Vagina (tissue), 2 donors: ENCODE measurements around the gene MYO1D.

Source experiments
- POLR2A ChIP-seq, 2 donors: fragments of 450-650 bp; IDR thresholded peaks; one replicate each; pipeline ENCODE4 v1.6.1; 2017; ENCODE audit warnings: antibody characterized with exemption in 2 of 2, mild to moderate bottlenecking in 2 of 2, moderate library complexity in 2 of 2
- POLR2AphosphoS5 ChIP-seq, 2 donors: sonication (generic); formaldehyde crosslinking; IDR thresholded peaks; one replicate each; pipeline ENCODE4 v1.9.0; 2017; ENCODE audit warnings: antibody characterized with exemption in 2 of 2, mild to moderate bottlenecking in 2 of 2, low read depth in 1 of 2; ENCODE audit not compliant: insufficient read depth in 1 of 2
- TF ChIP-seq, protein P1 (sequence below), 3 experiments: fragments of 450-650 bp in 2 of 3; fragments of 200-600 bp in 1 of 3; sonication (generic) in 1 of 3; IDR thresholded peaks; one replicate each; pipeline ENCODE4 v1.5.1; 2017 to 2019; ENCODE audit warnings: antibody characterized with exemption in 3 of 3, mild to moderate bottlenecking in 2 of 3, moderate library complexity in 2 of 3

DNA sequence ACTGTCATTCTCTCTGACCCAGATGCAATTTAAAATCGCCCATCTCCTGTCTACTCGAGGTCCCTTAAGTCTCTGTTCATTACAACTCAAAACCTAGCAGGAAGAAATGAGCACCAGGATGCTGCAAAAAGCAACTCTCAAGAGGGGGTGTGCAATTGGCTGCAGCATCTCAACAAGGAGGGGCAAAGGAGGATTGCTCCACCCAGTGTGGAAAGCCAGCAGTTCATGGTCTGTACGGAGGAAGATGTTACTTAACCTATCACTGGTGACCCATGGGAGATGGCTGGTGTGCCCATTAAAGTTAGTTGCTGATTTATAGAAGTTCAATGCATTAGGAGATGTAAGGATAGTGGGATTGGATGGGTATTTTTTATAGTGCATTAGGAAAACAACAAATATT is 242.8 kb downstream of the MYO1D start:
- TF ChIP-seq POLR2AphosphoS5 (IDR thresholded peaks at IDR 0.05; ENCODE audit: insufficient read depth in 1 of 2, low read depth in 1 of 2) (no peak), POLR2A (IDR thresholded peaks at IDR 0.05) (no peak)
- TF ChIP-seq, protein P1, sequence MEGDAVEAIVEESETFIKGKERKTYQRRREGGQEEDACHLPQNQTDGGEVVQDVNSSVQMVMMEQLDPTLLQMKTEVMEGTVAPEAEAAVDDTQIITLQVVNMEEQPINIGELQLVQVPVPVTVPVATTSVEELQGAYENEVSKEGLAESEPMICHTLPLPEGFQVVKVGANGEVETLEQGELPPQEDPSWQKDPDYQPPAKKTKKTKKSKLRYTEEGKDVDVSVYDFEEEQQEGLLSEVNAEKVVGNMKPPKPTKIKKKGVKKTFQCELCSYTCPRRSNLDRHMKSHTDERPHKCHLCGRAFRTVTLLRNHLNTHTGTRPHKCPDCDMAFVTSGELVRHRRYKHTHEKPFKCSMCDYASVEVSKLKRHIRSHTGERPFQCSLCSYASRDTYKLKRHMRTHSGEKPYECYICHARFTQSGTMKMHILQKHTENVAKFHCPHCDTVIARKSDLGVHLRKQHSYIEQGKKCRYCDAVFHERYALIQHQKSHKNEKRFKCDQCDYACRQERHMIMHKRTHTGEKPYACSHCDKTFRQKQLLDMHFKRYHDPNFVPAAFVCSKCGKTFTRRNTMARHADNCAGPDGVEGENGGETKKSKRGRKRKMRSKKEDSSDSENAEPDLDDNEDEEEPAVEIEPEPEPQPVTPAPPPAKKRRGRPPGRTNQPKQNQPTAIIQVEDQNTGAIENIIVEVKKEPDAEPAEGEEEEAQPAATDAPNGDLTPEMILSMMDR (IDR thresholded peaks at IDR 0.05) = no peak
